Measurements from ENCODE around the gene RFX7. TPM values are rescaled to one million over a fixed set of nuclear protein-coding genes. Genes with fewer than 3 reads are reported as not detected.

Gene RFX7
- total RNA-seq, 1 experiment from 2014 or later, result 8.3 TPM

DNA sequence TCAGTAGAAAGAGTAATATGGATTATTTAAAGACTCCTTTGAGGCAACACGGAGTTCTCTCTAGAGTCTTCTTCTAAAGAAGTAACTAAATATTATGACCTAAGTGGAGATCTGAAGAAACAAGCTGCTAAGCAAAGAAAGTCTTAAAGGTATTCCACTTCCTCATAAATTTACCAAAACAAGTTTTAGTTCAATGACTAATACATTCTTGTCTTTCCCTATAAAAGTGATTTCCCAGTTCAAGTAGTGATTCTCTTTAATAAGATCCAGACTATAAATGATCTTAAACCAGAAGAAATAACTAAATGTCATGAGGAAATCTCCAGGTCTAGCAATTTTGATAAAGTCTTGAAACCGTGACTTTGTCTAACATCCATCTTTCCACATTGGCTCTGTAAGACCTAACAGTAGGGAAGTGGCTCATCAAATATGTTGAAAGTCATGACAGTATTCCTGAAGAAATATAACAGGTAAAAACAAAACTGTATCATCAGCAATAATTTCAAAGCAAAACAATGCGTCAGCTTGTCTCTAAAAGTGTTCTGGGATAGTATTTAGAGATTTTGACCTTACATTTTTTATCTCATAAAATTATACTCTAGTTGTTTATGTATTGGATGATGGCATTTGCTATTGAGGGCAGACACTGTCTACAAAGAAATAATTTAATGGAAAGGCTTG, 198.5 kb downstream of the RFX7 start:
- DNase-seq (ENCODE audit: low read depth), result peak; percentile 67

DNA sequence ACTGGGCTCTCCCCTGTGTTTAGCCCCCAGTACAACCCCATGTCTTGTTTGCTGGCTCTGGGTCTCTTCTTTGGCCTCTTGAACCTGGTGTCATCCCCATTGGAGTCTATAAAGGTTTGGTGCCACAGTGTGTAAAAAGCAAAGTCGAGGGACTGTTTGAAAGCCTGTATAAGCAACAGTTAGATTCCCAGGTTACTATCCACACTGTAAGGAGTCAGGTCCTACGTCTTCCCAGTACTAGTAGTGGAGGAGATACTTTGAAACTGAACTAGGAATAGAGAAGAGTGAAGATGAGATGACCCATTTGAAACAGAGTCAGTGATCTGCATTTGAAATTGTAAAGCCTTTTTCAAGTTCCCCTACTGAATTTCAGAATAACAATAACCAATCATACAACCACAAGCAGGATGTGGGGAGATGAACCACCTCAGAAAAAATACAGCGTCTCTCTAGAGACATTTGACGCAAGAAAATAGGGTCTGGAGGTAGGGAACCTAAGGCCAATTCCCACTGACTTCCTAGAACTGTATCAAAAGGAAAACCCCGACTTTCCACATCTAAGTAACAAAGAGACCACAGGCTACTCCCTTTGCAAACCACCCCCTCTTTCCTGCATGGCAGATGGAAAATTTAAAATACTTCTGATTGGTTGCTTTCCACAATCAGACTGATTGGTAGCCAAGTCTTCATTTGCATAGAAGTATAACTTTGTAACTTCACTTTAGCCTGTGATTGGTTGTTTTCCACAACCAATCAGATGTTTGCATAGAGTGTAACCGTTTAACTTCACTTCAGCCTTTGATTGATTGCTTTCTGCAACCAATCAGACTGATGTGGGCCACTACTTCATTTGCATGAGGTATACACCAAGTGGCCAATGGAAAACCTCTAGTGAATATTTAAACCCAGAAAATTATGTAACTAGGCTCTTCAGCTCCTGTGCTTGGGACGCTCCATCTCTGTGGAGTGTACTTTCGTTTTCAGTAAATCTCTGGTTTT, 200.4 kb downstream of the RFX7 start:
- DNase-seq (ENCODE audit: low read depth), result peak; percentile 9

DNA sequence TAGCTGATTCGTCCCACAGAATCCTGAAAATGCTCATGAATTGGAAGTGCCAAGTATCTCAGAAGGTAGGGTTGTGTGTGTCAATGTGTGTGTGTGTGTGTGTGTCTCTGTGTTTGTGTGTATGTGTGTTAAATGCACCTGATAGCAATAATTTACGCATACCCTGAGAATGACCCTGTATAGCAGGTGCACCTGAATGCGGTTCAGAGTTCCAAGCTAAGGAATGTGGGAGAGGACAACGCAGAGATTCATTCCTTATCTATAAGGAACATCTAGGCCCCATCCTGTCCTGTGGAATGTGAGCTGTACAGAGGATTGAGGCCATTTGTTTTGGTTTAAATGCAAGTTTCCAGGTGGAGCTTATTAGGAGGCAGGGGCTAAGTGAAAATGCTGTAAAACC, 201.2 kb downstream of the RFX7 start:
- peak; percentile 10 for DNase-seq (ENCODE audit: low read depth)

DNA sequence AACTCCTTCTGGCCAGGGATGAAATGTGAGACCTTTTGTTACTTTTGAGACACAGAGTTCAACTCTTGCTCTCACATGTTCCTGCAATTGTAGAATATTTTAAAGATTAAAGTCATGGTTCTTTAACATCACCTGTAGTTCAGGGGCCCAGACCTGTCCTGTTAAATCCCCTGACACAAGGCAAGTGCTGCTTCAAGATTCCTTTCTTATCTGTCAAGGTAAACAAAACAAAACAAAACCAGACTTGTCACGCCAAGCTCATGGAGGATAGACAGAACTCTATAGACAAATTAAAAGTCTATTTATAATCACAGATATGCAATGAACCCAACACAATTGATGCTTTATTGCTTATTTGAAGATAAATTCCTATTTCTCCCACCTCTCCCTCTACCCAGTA, 201.6 kb downstream of the RFX7 start:
- peak; percentile 24 for DNase-seq (ENCODE audit: low read depth)

DNA sequence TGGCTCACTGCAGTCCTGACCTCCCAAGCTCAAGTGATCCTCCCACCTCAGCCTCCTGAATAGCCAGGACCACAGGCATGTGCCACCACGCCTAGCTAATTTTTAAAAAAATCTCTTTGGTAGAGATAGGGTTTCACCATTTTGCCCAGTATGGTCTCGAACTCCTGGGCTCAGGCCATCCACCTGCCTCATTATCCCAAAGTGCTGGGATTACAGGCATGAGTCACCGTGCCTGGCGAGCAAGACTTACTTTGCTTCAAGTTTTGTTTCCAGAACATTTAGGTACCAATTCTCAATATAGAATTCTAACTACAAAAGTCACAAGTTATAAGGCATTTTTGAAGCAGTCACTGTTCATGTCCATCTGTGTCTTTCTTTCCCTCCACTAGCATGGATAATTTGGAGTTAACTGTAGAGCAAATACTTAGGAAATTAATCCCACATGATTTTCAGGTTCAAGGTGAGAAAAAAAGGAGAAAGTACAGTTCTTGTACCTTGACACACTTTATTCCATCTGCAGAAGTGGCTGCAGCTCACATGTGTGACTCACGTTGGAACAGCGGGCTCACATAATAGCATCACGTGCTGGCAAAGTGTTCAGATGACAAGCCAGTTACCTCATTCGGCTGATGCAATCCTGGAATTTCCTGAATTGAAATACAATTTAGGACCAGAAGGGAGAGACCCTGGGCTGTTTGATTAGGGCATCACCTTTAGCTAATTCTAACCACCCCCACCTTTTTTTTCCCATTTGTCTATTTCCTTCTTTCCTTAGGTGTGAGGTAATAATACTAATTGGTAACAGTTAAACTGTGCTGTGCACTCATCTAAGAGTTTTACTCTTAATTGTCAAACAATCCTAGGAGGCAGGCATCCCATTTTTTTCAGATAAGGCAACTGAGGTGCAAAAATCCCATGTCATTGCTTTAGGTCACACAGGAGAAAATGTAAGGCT, 203.3 kb downstream of the RFX7 start:
- peak; percentile 93 for DNase-seq (ENCODE audit: low read depth)

DNA sequence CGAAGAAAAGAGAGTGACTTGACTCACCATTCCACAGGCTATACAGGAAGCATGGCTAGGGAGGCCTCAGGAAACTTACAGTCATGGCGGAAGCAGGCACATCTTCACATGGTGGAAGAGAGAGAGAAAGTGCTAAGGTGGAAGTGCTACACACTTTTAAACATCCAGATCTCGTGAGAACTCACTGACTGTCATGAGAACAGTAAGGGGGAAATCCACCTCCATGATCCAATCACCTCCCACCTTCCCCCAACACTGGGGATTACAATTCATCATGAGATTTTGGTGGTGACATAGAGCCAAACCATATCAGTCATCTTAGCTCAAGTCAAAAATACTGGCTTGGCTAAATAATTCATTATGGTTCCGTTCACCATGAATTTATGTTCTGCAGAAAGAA, 205.0 kb downstream of the RFX7 start:
- DNase-seq (ENCODE audit: low read depth), result no peak

DNA sequence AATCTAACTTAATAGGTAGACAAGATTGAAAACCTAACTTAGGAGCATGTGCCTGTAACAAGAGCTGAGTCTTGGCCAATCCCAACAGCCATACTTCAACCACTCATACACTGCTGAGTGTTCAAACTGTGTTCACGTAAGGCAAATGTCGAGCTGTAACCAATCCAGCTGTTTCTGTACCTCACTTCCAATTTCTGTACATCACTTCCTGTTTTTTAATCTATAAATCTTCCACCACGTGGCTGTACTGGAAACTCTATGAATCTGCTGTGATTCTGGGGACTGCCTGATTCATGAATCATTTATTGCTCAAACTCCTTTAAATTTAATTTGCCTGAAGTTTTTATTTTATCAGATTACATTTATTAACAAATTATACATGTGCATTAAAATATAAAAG, 205.7 kb downstream of the RFX7 start:
- no peak for DNase-seq (ENCODE audit: low read depth)

Other genes with a start within 250 kb of the RFX7 start
- 3.0 and 4.3 TPM in 2 replicates for gene TEX9, start 121.5 kb upstream of the RFX7 start, total RNA-seq (2014; rRNA removed; shearing (Covaris generic))
- gene MNS1, start 221.3 kb upstream of the RFX7 start, total RNA-seq (2014; rRNA removed; shearing (Covaris generic)), result 3.4 and 5.6 TPM in 2 replicates

Data from M059J (cell line).